HG02870 (cell line): Measurements from ENCODE around the gene FOXG1.

Source experiments
- ATAC-seq: cut with Tn5 transposase; IDR thresholded peaks from one replicate; pipeline ENCODE4 v1.9.1; 2021; ENCODE audit warnings: mild to moderate bottlenecking, moderate library complexity; ENCODE audit not compliant: unreplicated experiment

FOXG1 gene

DNA sequence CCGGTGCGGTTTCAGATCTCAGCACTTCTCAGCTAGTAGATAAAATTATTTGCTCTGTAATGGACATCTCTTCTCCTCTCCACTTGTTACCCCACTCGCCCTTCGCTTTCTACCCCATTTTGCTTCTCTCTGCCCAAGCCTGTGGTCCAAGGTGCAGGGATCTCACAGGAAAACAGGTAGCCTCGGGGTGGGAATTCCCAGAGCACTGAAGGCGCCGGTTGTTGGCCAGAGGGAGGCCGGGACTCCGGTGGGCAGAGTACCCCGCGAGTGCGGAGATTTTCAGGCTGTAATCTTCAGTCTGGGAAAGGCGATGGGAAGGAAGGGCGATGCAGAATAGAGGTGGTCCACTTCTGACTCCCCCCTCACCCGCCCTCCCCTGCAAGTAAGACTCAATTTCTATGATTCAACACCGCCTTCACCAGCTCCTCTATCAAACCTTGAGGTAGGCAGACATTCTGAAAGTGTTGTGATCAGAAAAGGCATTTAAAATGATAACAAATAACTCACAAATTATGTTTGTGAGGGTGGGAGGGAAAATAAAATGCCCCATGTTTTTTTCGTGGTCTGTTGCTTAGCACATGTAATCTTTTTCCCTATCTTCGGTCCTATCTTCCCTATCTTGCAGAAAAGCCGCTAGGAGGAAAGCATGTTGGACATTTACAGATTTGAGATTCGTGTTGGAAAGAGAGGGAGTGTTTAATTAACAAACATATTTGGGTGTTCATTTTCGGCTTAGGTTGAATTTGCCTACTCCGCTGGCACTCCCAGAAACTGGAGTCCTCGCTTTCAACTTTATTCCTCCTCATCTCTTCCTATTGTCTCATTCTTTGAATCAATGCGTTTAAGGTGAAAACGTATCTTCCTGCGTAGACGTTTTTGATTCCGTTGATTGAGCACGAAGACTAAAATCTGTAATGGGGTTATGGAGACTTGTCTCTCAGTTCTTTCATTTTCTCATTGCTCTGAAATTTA lies 8.5 kb downstream of the FOXG1 start:
- ATAC-seq, result peak; percentile 17

- ATAC-seq, result no peak
These were observed 10.1 kb downstream of the FOXG1 start for GRCh38 chr14:28776482-28777266.

- no peak for ATAC-seq
These were observed 11.0 kb downstream of the FOXG1 start for GRCh38 chr14:28777471-28778137.

- ATAC-seq, result no peak
These were observed 11.8 kb downstream of the FOXG1 start for GRCh38 chr14:28778138-28779117.

DNA sequence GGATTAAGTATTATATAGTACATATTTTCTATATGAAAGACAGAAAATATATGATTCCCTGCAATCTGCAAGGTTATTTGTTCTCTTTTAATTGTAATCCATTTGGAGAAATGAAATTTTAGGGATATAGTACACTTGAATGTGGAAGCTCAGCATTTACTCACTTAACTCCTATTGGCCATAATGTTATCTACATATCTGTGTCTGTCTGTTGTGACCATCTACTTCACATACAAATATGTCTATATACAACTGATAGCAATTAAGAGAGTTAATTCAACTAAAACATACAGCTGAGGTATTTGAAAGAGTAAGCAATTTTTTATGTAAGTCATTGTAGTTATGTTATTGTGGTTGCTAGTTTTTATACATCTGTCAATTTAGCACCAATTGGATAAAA lies 12.9 kb downstream of the FOXG1 start:
- no peak for ATAC-seq

DNA sequence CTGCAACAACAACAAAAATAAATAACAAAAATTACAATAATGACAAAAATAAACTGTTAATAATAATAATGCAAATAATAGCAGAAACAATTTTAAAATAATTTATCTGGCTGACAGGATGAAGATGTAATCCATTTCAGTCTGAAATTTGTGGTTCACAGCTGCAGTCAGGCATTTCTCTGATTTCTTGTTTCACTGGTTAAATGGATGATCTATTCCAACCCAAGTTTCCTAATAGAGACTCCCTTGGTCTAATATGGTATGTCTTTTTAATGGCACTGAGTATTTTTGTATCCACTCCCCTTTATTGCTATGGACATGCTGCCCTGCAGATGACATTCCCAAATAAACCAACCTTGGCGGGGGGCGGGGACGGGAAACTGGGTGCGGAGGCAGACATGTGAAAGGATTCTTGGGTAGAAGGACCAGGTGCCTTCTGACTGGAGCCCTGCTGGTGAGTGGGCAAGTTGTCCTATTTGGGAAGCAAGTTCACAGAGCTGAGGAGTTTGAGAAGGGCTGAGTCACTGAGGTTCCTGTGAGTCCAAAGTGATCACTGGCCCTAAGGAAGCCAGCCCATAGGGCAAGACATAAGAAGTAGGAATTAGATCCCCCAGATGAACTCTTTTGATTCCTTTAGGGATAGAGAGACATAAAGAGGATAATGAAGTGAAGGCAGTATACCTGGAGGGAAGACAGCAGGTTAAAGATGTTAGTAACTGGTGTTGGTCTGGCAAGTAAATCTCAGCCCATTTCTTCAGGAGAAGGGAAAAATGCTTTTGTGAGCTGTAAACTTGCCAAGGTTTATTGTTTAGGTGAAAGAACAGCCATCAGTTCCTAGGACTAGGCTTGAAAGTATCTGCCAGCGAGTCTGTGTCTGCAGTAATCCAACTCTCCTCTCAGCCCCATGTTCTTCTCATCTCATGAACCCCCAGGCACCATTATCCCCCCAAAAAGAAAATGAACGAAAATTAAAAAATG lies 14.5 kb downstream of the FOXG1 start:
- ATAC-seq, result no peak

DNA sequence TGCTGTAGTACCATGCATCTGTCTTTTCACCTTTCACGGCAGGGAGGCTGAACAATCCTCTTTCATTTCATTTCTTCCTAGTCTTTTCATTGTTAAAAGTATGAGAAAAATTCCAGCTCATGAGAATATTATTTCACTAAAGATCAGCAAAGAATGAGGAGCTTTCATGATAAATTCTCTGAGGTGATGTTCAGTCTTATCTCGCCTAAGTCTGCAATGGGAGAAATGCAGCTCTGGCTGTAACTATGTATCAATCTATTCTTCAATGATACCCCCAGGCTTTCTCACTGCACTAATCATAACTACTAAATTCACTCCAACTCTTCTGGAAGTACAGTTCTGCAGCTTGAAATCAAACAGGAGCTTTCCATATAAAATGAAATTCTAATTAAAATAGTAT lies 15.7 kb downstream of the FOXG1 start:
- ATAC-seq, result no peak

DNA sequence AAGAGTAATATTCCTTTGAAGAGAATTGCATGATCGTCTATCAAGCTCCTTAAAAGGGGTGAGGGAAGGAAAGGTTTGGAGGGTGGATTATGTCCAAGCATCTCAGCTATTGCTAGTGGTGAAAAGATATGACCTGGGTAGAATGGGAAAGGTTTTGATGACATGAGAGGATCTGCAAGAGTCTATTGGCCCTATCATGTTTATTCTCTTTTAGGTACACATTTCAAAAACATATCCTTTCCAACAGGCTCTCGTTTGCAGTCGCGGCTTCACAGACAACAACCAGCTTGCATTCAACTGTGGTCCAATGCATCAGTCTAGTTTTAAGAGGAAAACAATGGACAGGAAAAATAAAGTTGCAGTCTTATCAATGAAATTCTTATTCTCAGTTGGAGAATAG lies 17.1 kb downstream of the FOXG1 start:
- ATAC-seq, result no peak

GRCh38 chr14:28784096-28785048 lies 17.8 kb downstream of the FOXG1 start:
- ATAC-seq, result no peak

DNA sequence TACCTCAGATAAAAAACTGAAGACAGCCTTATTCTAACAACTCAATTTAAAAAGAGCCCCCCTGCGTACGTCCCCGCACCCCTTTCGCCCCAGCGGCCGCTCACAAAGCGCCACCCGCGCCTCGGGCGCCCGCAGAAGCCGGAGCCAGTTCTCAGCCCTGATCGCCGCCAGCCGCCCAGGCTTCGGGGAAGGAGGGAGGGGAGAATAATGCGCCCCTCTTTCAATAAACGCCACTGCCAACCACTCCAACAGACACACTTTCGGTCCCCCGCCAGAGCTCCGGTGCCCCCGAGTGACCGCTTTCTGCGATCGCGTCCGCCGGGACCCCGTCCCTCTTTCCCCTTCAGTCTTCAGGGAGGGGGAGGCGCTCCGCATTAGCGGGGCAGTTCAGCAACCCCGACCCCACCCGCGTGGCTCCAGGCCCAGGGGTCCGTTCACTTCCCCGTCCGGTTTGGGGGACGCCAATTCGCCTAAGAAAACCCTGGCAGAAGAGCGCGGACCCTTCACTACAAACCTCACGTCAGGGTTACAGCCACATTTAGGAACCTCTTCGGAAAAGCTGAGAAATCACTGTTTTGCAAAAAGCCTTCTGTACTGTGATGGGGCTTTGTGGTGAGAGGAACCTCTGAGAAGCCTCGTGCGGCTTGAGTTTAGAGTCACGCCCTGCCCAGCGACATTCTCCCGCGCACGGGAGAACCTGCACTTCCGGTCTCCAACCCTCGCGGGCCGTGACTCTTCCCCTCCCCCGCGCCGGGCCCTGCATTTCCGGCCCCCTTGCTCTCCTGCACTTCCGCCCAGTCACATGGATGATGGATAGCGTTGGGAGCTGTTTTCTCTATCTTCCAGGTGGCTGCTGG lies 18.7 kb downstream of the FOXG1 start:
- ATAC-seq, result peak; percentile 73

DNA sequence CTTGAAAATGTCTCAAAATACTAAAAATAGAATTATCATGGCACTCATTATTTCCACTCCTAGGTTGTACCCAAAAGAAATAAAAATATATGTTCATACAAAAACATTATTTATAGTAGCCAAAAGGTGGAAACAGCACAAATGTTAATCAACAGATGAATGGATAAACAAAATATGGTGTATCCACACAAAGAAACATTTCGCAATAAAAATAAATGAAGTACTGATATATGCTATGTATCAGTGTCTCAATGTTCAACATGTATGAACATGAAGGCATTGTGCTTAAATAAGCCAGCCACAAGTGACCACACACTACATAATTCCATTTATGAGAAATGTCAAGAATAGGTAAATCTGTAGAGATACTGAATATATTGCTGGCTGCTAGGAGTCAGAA lies 40.9 kb downstream of the FOXG1 start:
- no peak for ATAC-seq

GRCh38 chr14:28813810-28814209 lies 47.2 kb downstream of the FOXG1 start:
- ATAC-seq, result no peak
